Calu3 (cell line): ENCODE data around the gene SLC29A3. TPM values are rescaled to one million over a fixed set of nuclear protein-coding genes. Genes with fewer than 3 reads are reported as not detected.

Experiments used
- BruUV-seq: library from RNA; stranded (reverse); fragments of 400-500 nt; replicated peaks from 2 replicates; lab custom pipeline; 2021; lab: Mats Ljungman, UMichigan
- CTCF ChIA-PET: fragments of 300-600 bp; sonication (Branson Sonifier 250); formaldehyde crosslinking; loops from one replicate; lab custom pipeline; 2022; ENCODE audit warnings: antibody characterized with exemption; lab: Charles Lee
- DNase-seq: peaks from one replicate; pipeline ENCODE4 v3.0.0; 2022
- H3K27ac Mint-ChIP-seq: one replicate; pipeline ENCODE4 v1.8.0; 2022; ENCODE audit warnings: mixed read lengths; ENCODE audit not compliant: unreplicated experiment
- H3K27me3 Mint-ChIP-seq: one replicate; pipeline ENCODE4 v1.8.0; 2022; ENCODE audit warnings: mixed read lengths; ENCODE audit not compliant: unreplicated experiment
- H3K36me3 Mint-ChIP-seq: one replicate; pipeline ENCODE4 v1.8.0; 2022; ENCODE audit warnings: mild to moderate bottlenecking, moderate library complexity, mixed read lengths; ENCODE audit not compliant: insufficient read depth, unreplicated experiment
- H3K4me1 Mint-ChIP-seq: one replicate; pipeline ENCODE4 v1.8.0; 2022; ENCODE audit warnings: mild to moderate bottlenecking, low read depth, mixed read lengths; ENCODE audit not compliant: unreplicated experiment
- H3K4me3 Mint-ChIP-seq: one replicate; pipeline ENCODE4 v1.8.0; 2022; ENCODE audit warnings: mild to moderate bottlenecking, low read depth, moderate library complexity, mixed read lengths; ENCODE audit not compliant: unreplicated experiment
- H3K9me3 Mint-ChIP-seq: one replicate; pipeline ENCODE4 v1.8.0; 2022; ENCODE audit warnings: low read depth, mixed read lengths; ENCODE audit not compliant: unreplicated experiment
- CTCF ChIP-seq: fragments of 200-600 bp; IDR thresholded peaks from one replicate; pipeline ENCODE4 v1.8.0; 2022; ENCODE audit warnings: antibody characterized with exemption; ENCODE audit not compliant: unreplicated experiment
- intact Hi-C: fragments of 100-400 bp; cut with micrococcal nuclease; formaldehyde crosslinking; loops from one replicate; pipeline ENCODE4 v1.10.0; 2022; ENCODE audit not compliant: unreplicated experiment
- total RNA-seq: library from RNA; stranded (reverse); gene quantifications from 2 replicates; pipeline ENCODE4 v1.2.3, GENCODE V29; 2022

The SLC29A3 gene
- total RNA-seq, 1 experiment from 2014 or later = 5.9 TPM

GRCh38 chr10:71274901-71275796 is 43.9 kb upstream of the SLC29A3 start:
- BruUV-seq = no TSS peak
- H3K9me3 Mint-ChIP-seq = no peaks in the 10 kb centered on the region
- intact Hi-C loops = no loop called here
- CTCF ChIA-PET = interaction anchor here (0.9 kb wide), 1 partner anchor 15 kb away, joined by 3 read pairs; no protein-coding TSS in a partner anchor
- H3K36me3 Mint-ChIP-seq = no peaks in the 10 kb centered on the region
- H3K4me1 Mint-ChIP-seq = no peaks in the 10 kb centered on the region
- no peak overlapping the region for H3K27ac Mint-ChIP-seq
- H3K4me3 Mint-ChIP-seq = no peak overlapping the region
- peaks cover 29% of the 10 kb centered on the region for H3K27me3 Mint-ChIP-seq
- DNase-seq = no peak
- TF ChIP-seq CTCF = no peak

GRCh38 chr10:71276873-71277272 is 42.2 kb upstream of the SLC29A3 start:
- Mint-ChIP-seq H3K4me3 (no peak overlapping the region), H3K4me1 (no peaks in the 10 kb centered on the region), H3K36me3 (no peaks in the 10 kb centered on the region), H3K27ac (no peak overlapping the region), H3K27me3 (peaks cover 38% of the 10 kb centered on the region), H3K9me3 (no peaks in the 10 kb centered on the region)
- no TSS peak for BruUV-seq
- CTCF ChIA-PET = no interaction called here
- TF ChIP-seq CTCF = no peak
- DNase-seq = no peak
- intact Hi-C loops = no loop called here

DNA sequence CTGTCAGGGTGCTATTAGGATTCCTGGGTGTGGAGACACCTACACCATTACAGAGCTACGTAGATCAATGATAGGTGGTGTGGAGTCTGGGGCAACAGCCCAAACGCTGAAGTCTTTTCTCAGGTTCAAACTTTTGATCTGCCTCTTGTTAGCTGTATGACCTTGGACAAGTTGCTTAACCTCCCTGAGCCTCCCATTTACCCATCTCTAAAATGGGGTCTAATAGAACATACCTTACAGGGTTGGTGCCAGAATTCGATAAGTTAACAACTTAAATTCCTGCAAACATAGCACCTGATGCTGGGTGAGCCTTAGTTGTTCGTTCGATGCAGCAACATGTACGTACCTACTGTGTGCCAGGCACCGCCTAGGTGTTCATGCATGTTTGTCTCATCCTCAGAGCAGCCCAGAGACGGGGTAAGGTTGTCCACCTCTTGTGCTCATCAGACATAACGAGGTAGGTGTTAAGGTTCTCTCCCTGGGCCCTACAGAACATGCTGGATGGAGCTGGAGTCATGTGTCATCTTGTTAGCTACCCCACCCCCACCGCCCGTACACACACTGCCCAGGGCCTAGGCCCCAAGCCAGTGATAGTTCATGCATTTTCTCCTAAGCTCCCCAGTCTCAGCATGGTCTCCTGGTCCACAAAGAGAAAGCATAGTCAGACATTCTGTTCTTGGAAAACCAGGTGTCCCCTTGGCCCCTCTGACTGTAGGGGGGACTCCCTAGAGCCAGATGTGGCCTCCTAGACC is 41.0 kb upstream of the SLC29A3 start:
- no peak for TF ChIP-seq CTCF
- CTCF ChIA-PET = interaction anchor here (0.5 kb wide), 1 partner anchor 13 kb away, joined by 7 read pairs; no protein-coding TSS in a partner anchor
- H3K27me3 Mint-ChIP-seq = peaks cover 50% of the 10 kb centered on the region
- intact Hi-C loops = no loop called here
- H3K9me3 Mint-ChIP-seq = no peaks in the 10 kb centered on the region
- no peaks in the 10 kb centered on the region for H3K4me1 Mint-ChIP-seq
- H3K27ac Mint-ChIP-seq = no peak overlapping the region
- H3K36me3 Mint-ChIP-seq = no peaks in the 10 kb centered on the region
- DNase-seq = no peak
- BruUV-seq = no TSS peak
- no peak overlapping the region for H3K4me3 Mint-ChIP-seq

DNA sequence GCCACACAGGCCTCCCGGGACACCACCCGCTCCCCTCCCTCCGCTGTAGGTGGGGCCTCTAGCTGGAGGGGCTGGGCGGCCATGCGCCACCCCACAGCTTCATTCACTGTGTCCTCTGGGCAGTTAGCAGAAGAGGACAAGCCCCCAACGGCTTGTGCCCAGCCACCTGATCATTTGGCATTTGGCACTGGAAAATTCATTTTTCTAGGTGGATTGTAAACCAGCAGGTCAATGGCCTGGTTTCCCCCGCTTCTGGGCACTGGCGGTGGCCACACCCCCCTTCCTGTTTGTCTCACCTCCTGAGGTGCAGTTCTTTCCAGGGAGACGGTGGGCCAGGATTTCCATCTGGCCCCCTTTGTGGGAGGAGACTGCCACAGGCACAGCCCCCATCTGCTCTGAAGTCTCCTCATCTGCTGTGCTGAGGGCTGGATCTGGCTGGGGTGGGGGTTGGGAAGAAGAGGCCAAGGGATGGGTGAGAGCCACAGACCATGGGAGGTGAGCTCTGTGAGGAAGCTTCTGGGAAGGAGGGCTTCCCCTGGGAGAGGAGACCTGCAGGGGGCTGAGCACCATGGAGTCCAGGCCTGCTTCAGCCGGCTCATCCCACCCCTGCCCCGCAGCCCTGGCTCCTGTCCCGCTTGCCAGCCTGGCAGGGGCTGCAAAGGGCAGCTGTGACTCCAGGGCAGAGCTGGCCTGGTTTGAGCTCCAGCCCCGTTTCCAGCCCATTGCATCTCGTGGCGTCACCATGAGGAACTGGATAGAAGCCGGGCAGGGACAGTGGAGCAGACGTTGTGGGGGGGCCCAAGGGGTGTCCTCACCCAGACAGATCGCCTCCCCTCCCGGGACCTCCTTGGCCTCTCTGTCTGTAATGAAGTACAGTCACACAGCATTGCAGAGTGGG is 40.1 kb upstream of the SLC29A3 start:
- H3K9me3 Mint-ChIP-seq = no peaks in the 10 kb centered on the region
- DNase-seq = no peak
- CTCF ChIA-PET = no interaction called here
- no peak overlapping the region for H3K27ac Mint-ChIP-seq
- H3K36me3 Mint-ChIP-seq = no peaks in the 10 kb centered on the region
- TF ChIP-seq CTCF = no peak
- no peak overlapping the region for H3K4me3 Mint-ChIP-seq
- intact Hi-C loops = no loop called here
- no TSS peak for BruUV-seq
- peaks cover 54% of the 10 kb centered on the region for H3K27me3 Mint-ChIP-seq
- H3K4me1 Mint-ChIP-seq = no peaks in the 10 kb centered on the region
